ENCODE results near the gene MAPK12. TPM values are rescaled to one million over a fixed set of nuclear protein-coding genes. Genes with fewer than 3 reads are reported as not detected.

Gene MAPK12
- total RNA-seq, 4 donors from 2014 or later: 3.6 to 17.7 (median 5.4) TPM

DNA sequence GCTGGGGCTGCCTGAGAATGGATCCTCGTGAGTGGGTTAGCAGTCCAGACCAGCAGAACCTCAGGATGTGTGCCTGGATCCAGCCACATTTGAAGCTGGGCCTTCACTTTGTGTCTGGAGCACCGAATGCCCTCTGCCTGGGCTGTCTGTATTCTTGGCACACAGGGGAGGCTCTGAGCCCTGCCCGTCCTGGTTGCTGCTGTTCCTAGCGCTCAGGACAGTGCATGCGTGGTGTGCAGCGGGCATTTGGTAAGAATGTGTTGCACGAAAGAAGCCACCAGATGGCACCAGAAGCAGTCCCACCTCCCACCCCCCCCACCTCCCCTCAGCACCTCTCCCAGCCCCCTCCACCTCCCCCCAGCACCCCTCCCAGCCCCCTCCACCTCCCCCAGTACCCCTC, 12.8 kb upstream of the MAPK12 start:
- TF ChIP-seq CTCF (IDR thresholded peaks at IDR 0.05; ENCODE audit: low read depth): no peak

DNA sequence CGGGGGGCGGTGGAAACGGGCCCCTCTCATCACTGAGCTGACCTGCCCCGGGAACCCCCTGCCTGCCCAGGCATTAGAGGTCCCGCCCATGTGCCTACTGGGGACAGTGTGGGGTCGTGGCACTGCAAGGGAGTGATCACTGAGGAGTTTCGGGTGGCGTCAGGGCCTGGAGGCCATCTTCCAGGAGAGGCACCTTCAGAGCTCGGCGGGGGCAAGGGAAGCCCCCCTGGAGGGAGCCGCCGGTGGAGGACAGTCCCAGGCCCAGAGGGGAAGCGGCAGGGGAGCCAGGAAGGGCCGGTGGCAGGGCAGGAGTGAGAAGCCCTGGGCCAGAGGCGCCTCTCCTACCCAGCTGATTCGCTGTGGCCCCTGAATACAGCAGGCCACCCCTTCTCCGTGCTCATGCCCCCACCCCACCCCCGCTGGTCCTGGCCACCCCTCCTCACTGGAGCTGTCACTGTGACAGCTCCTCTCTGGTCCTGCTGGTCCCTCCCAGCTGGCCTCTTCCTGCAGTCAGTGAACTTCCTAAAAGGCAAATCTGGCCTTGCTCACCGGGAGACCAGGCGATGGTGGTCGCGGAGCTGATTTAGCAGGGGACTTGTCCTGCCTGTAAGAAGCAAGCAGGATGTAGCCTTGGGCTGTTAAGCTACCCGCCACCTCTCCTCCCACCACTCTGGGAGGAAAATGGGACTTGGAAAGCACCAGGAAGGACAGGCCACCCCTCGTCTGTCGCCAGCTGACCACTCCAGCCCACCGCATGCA, 10.7 kb upstream of the MAPK12 start:
- TF ChIP-seq CTCF (IDR thresholded peaks at IDR 0.05; ENCODE audit: low read depth): no peak

GRCh38 chr22:50271519-50271970, 10.1 kb upstream of the MAPK12 start:
- no peak for TF ChIP-seq CTCF (IDR thresholded peaks at IDR 0.05; ENCODE audit: low read depth)

GRCh38 chr22:50270666-50271394, 9.3 kb upstream of the MAPK12 start:
- TF ChIP-seq CTCF (IDR thresholded peaks at IDR 0.05; ENCODE audit: low read depth): no peak

- TF ChIP-seq CTCF (IDR thresholded peaks at IDR 0.05; ENCODE audit: low read depth): no peak
Measured at GRCh38 chr22:50269970-50270665, 8.6 kb upstream of the MAPK12 start, which contains the start of gene MAPK11. Gene MAPK11, minus strand, starts transcription at chr22:50270380. Its CDS starts 88 bp downstream, at chr22:50270292.

DNA sequence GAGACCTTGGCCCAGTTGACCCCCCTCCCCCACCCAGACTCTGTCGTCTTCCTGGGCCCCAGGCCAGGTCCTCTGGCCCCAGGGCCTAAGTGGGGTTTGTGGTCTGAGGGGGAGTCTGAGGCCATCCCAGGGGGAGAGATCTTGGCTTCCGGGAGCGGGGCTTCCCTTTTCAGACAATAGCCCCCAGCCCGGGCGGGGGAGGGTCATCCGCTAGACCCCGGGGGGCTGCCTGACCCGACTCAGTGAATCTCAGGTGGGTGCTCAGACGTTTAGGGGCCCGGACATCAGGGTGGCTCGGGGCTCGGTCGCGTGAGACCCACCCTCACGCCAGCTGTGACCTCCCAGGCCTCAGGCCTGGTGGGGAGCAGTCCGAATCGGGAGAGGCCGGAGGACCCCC, 8.1 kb upstream of the MAPK12 start:
- TF ChIP-seq CTCF (IDR thresholded peaks at IDR 0.05; ENCODE audit: low read depth): no peak

GRCh38 chr22:50268655-50269113, 7.2 kb upstream of the MAPK12 start:
- TF ChIP-seq CTCF (IDR thresholded peaks at IDR 0.05; ENCODE audit: low read depth): no peak
